Neural progenitor cell (in vitro differentiated cells): ENCODE data around the gene SMNDC1.

Experiments
- CTCF ChIP-seq: fragments of 200-600 bp; sonication (generic); IDR thresholded peaks from 2 replicates; pipeline ENCODE4 v1.5.1; 2017; ENCODE audit warnings: antibody characterized with exemption, mild to moderate bottlenecking
- EZH2 ChIP-seq: fragments of 200-600 bp; sonication (generic); IDR thresholded peaks from 2 replicates; pipeline ENCODE4 v1.6.1; 2017; ENCODE audit warnings: antibody characterized with exemption, mild to moderate bottlenecking, moderate library complexity

GRCh38 chr10:110349831-110350230 is 45.1 kb upstream of the SMNDC1 start:
- no peak for TF ChIP-seq CTCF
- TF ChIP-seq EZH2: no peak
